Caco-2 (cell line): ENCODE measurements around the gene DGCR2. TPM values are rescaled to one million over a fixed set of nuclear protein-coding genes. Genes with fewer than 3 reads are reported as not detected.

Experiments
- BruUV-seq: library from RNA; stranded (reverse); fragments of 400-500 nt; replicated peaks from 2 replicates; lab custom pipeline; 2021; lab: Mats Ljungman, UMichigan
- CTCF ChIA-PET: fragments of 300-600 bp; sonication (Branson Sonifier 250); formaldehyde crosslinking; loops from one replicate; lab custom pipeline; 2022; ENCODE audit warnings: antibody characterized with exemption; lab: Charles Lee
- POLR2A ChIA-PET: fragments of 300-600 bp; sonication (Branson Sonifier 250); formaldehyde crosslinking; loops from one replicate; lab custom pipeline; 2022; ENCODE audit warnings: antibody characterized with exemption; lab: Charles Lee
- DNase-seq, 2 experiments: peaks; one replicate each; pipeline versions ENCODE4 v3.0.0 to v3.0.0-alpha.2; 2020 to 2022
- H3K27me3 ChIP-seq: replicated peaks from 2 replicates; pipeline ENCODE4 v1.6.0; 2011; ENCODE audit warnings: low read length; ENCODE audit not compliant: control insufficient read depth, insufficient read depth
- H3K36me3 ChIP-seq: 2 replicates; pipeline ENCODE4 v1.5.1; 2011; ENCODE audit warnings: low read length; ENCODE audit not compliant: control insufficient read depth, insufficient read depth
- H3K4me1 ChIP-seq: fragments of 250-450 bp; sonication (Bioruptor Pico); 2 replicates; pipeline ENCODE4 v1.5.1; 2020; ENCODE audit warnings: mild to moderate bottlenecking
- H3K4me3 ChIP-seq: 2 replicates; pipeline ENCODE4 v1.5.1; 2011; ENCODE audit warnings: low read depth, mild to moderate bottlenecking, control low read depth, low read length
- H3K9me3 ChIP-seq: fragments of 250-450 bp; sonication (Bioruptor Pico); 2 replicates; pipeline ENCODE4 v1.5.1; 2020; ENCODE audit warnings: mild to moderate bottlenecking, moderate library complexity
- H3K27ac Mint-ChIP-seq: one replicate; pipeline ENCODE4 v1.8.0; 2022; ENCODE audit warnings: mixed read lengths; ENCODE audit not compliant: unreplicated experiment
- H3K27me3 Mint-ChIP-seq: one replicate; pipeline ENCODE4 v1.8.0; 2022; ENCODE audit warnings: mixed read lengths; ENCODE audit not compliant: insufficient read depth, unreplicated experiment
- H3K36me3 Mint-ChIP-seq: one replicate; pipeline ENCODE4 v1.8.0; 2022; ENCODE audit warnings: mild to moderate bottlenecking, mixed read lengths; ENCODE audit not compliant: insufficient read depth, unreplicated experiment
- H3K4me1 Mint-ChIP-seq: one replicate; pipeline ENCODE4 v1.8.0; 2022; ENCODE audit warnings: low read depth, mixed read lengths; ENCODE audit not compliant: unreplicated experiment
- H3K4me3 Mint-ChIP-seq: one replicate; pipeline ENCODE4 v1.8.0; 2022; ENCODE audit warnings: mild to moderate bottlenecking, moderate library complexity, mixed read lengths; ENCODE audit not compliant: unreplicated experiment
- H3K9me3 Mint-ChIP-seq: one replicate; pipeline ENCODE4 v1.8.0; 2022; ENCODE audit warnings: mixed read lengths; ENCODE audit not compliant: unreplicated experiment
- CTCF ChIP-seq, 2 experiments: fragments of 200-600 bp in 1 of 2; IDR thresholded peaks; 1 replicate in 1 of 2; 2 replicates in 1 of 2; pipeline versions ENCODE4 v1.5.1 to v1.8.0; 2011 to 2022; ENCODE audit warnings: antibody characterized with exemption in 1 of 2, control low read depth in 1 of 2, inconsistent platforms in 1 of 2, low read depth in 1 of 2, low read length in 1 of 2, mild to moderate bottlenecking in 1 of 2, moderate library complexity in 1 of 2; ENCODE audit not compliant: insufficient read depth in 1 of 2, severe bottlenecking in 1 of 2, unreplicated experiment in 1 of 2
- intact Hi-C: fragments of 100-400 bp; cut with micrococcal nuclease; formaldehyde crosslinking; loops from one replicate; pipeline ENCODE4 v1.10.0; 2022; ENCODE audit not compliant: unreplicated experiment
- total RNA-seq: library from RNA; stranded (reverse); gene quantifications from 2 replicates; pipeline ENCODE4 v1.2.3, GENCODE V29; 2022

The DGCR2 gene
- total RNA-seq, 1 experiment from 2014 or later = 67.9 TPM

DNA sequence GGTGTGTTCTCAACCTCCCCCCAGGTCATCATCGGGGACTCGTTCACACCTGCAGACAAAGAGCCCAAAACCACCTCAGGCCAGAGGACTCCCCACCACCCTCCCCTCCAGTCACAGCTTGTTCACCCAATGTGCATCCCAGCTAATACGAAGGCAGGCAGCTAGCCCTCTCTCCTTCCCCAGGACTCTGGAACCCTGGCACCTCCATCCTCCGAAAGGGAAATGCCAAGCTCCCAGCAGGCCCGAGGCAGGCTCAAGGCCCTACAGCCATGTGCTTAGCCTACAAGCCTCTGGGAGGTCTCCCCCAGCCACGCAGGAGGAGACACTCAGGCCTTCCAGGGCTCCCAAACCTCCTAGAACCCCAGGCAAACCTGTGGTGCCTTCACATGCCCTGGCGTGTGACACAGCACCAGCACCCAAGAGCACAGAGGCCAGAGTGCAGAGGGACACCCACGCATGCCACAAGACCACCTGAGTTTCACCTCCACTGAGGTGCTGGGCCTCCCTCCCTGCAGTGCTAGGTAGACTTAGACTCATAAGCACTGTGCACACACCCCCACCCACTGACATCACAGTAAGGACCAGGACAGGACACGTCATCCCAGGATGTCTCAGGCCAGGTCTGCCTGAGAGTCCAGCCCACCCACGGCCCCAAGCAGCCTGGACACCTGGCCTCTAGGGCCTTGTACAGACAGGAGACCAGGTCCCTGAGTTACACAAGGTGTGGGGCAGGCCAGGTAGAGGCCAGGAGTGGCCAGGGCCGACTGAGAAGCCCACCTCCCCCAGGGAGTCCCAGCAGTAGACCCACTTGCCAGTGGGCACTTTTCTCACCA is 15.4 kb upstream of the DGCR2 start:
- ChIA-PET CTCF (no interaction called here), POLR2A (no interaction called here)
- peaks cover 4% of the 10 kb centered on the region; the same call in 1 of the 2 replicates for H3K36me3 ChIP-seq
- H3K9me3 ChIP-seq = no peaks in the 10 kb centered on the region
- BruUV-seq = no TSS peak
- H3K4me3 ChIP-seq = no peak overlapping the region
- Mint-ChIP-seq H3K27me3 (no peaks in the 10 kb centered on the region), H3K27ac (no peak overlapping the region), H3K9me3 (no peaks in the 10 kb centered on the region), H3K4me3 (no peak overlapping the region), H3K4me1 (no peaks in the 10 kb centered on the region), H3K36me3 (peaks cover 29% of the 10 kb centered on the region)
- no peaks in the 10 kb centered on the region for H3K27me3 ChIP-seq
- DNase-seq = no peak
- intact Hi-C loops = no loop called here
- TF ChIP-seq CTCF (IDR thresholded peaks at IDR 0.05; ENCODE audit: insufficient read depth in 1 of 2, low read depth in 1 of 2, low read length in 1 of 2, severe bottlenecking in 1 of 2, unreplicated experiment in 1 of 2) = no peak
- H3K4me1 ChIP-seq = no peaks in the 10 kb centered on the region

- ChIA-PET CTCF (no interaction called here), POLR2A (no interaction called here)
- Mint-ChIP-seq H3K27ac (no peak overlapping the region), H3K27me3 (no peaks in the 10 kb centered on the region), H3K4me1 (no peaks in the 10 kb centered on the region), H3K4me3 (no peak overlapping the region), H3K36me3 (peaks cover 29% of the 10 kb centered on the region), H3K9me3 (no peaks in the 10 kb centered on the region)
- Histone ChIP-seq H3K36me3 (peaks cover 2% of the 10 kb centered on the region; the same call in 1 of the 2 replicates), H3K4me1 (no peaks in the 10 kb centered on the region), H3K9me3 (no peaks in the 10 kb centered on the region), H3K4me3 (no peak overlapping the region), H3K27me3 (no peaks in the 10 kb centered on the region)
- intact Hi-C loops = no loop called here
- DNase-seq = no peak
- no peak for TF ChIP-seq CTCF (IDR thresholded peaks at IDR 0.05; ENCODE audit: insufficient read depth in 1 of 2, low read depth in 1 of 2, low read length in 1 of 2, severe bottlenecking in 1 of 2, unreplicated experiment in 1 of 2)
- no TSS peak for BruUV-seq
These were observed 14.7 kb upstream of the DGCR2 start for GRCh38 chr22:19136915-19137314.

GRCh38 chr22:19134874-19135273 is 12.7 kb upstream of the DGCR2 start:
- Histone ChIP-seq H3K9me3 (no peaks in the 10 kb centered on the region), H3K27me3 (no peaks in the 10 kb centered on the region), H3K4me1 (no peaks in the 10 kb centered on the region), H3K36me3 (peaks cover 2% of the 10 kb centered on the region; the same call in 1 of the 2 replicates), H3K4me3 (no peak overlapping the region)
- H3K36me3 Mint-ChIP-seq = peaks cover 14% of the 10 kb centered on the region
- no peaks in the 10 kb centered on the region for H3K27me3 Mint-ChIP-seq
- H3K9me3 Mint-ChIP-seq = no peaks in the 10 kb centered on the region
- POLR2A ChIA-PET = no interaction called here
- no TSS peak for BruUV-seq
- intact Hi-C loops = no loop called here
- no peak overlapping the region for H3K27ac Mint-ChIP-seq
- DNase-seq = no peak
- TF ChIP-seq CTCF (IDR thresholded peaks at IDR 0.05; ENCODE audit: insufficient read depth in 1 of 2, low read depth in 1 of 2, low read length in 1 of 2, severe bottlenecking in 1 of 2, unreplicated experiment in 1 of 2) = no peak
- H3K4me1 Mint-ChIP-seq = no peaks in the 10 kb centered on the region
- no peak overlapping the region for H3K4me3 Mint-ChIP-seq
- CTCF ChIA-PET = no interaction called here
